Mesenchymal stem cell (in vitro differentiated cells and primary cell): Measurements from ENCODE around the gene REST.
"Not testable (repeated sequence)": the region's sequence is repeated elsewhere in the genome, so short reads cannot be mapped to it uniquely, and the experiment has no call there.

Experiments
- DNase-seq: peaks from one replicate; pipeline ENCODE4 v3.0.0-alpha.2; 2013
- H2AFZ ChIP-seq: one replicate; pipeline ENCODE4 v1.6.1; 2013; ENCODE audit warnings: low read depth, mild to moderate bottlenecking, control low read depth, inconsistent platforms, low read length, moderate library complexity
- H2AK5ac ChIP-seq: 2 replicates; pipeline ENCODE4 v1.6.1; 2013; ENCODE audit warnings: low read length, moderate library complexity, mild to moderate bottlenecking, inconsistent platforms; ENCODE audit not compliant: severe bottlenecking
- H2BK120ac ChIP-seq: one replicate; pipeline ENCODE4 v1.6.1; 2013; ENCODE audit warnings: low read depth, mild to moderate bottlenecking, inconsistent platforms, low read length, moderate library complexity
- H2BK12ac ChIP-seq, 2 experiments: one replicate each; pipeline ENCODE4 v1.6.1; 2013; ENCODE audit warnings: inconsistent platforms in 2 of 2, low read length in 2 of 2, mild to moderate bottlenecking in 2 of 2, moderate library complexity in 2 of 2, control low read depth in 1 of 2
- H2BK15ac ChIP-seq: one replicate; pipeline ENCODE4 v1.6.1; 2013; ENCODE audit warnings: mild to moderate bottlenecking, low read depth, inconsistent platforms; ENCODE audit not compliant: poor library complexity, severe bottlenecking
- H2BK5ac ChIP-seq: 2 replicates; pipeline ENCODE4 v1.6.1; 2013; ENCODE audit warnings: low read depth, mild to moderate bottlenecking, low read length, control low read depth, inconsistent platforms; ENCODE audit not compliant: poor library complexity, severe bottlenecking
- H3K14ac ChIP-seq, 2 experiments: one replicate each; pipeline ENCODE4 v1.6.1; 2013; ENCODE audit warnings: inconsistent platforms in 2 of 2, low read length in 2 of 2, control low read depth in 1 of 2, mild to moderate bottlenecking in 1 of 2, moderate library complexity in 1 of 2
- H3K18ac ChIP-seq, 2 experiments: one replicate each; pipeline ENCODE4 v1.6.1; 2013; ENCODE audit warnings: inconsistent platforms in 2 of 2, low read length in 2 of 2, control low read depth in 1 of 2, low read depth in 1 of 2, mild to moderate bottlenecking in 1 of 2
- H3K23ac ChIP-seq, 2 experiments: one replicate each; pipeline ENCODE4 v1.6.1; 2013; ENCODE audit warnings: inconsistent platforms in 2 of 2, low read length in 2 of 2, mild to moderate bottlenecking in 2 of 2, moderate library complexity in 2 of 2, control low read depth in 1 of 2
- H3K27ac ChIP-seq: 2 replicates; pipeline ENCODE4 v1.5.1; 2013; ENCODE audit warnings: mild to moderate bottlenecking, moderate library complexity, low read length, control low read depth, inconsistent platforms; ENCODE audit not compliant: poor library complexity, severe bottlenecking
- H3K27me3 ChIP-seq, 2 experiments: 2 replicates each; pipeline versions ENCODE4 v1.6.1 to v1.7.0; 2013; ENCODE audit warnings: low read length in 2 of 2, mild to moderate bottlenecking in 2 of 2, moderate library complexity in 2 of 2, control low read depth in 1 of 2, inconsistent platforms in 1 of 2; ENCODE audit not compliant: control insufficient read depth in 1 of 2, insufficient read depth in 1 of 2
- H3K36me3 ChIP-seq, 2 experiments: 2 replicates each; pipeline versions ENCODE4 v1.6.1 to v1.7.0; 2013; ENCODE audit warnings: low read length in 2 of 2, control low read depth in 1 of 2, inconsistent platforms in 1 of 2, low read depth in 1 of 2, mild to moderate bottlenecking in 1 of 2; ENCODE audit not compliant: insufficient read depth in 2 of 2, control insufficient read depth in 1 of 2
- H3K4ac ChIP-seq, 2 experiments: one replicate each; pipeline ENCODE4 v1.6.1; 2013; ENCODE audit warnings: inconsistent platforms in 2 of 2, low read length in 2 of 2, mild to moderate bottlenecking in 2 of 2, moderate library complexity in 2 of 2, control low read depth in 1 of 2, low read depth in 1 of 2
- H3K4me1 ChIP-seq: 2 replicates; pipeline ENCODE4 v1.6.1; 2013; ENCODE audit warnings: low read depth, low read length, control low read depth; ENCODE audit not compliant: control insufficient read depth, insufficient read depth
- H3K4me2 ChIP-seq: 2 replicates; pipeline ENCODE4 v1.6.1; 2013; ENCODE audit warnings: low read length, mild to moderate bottlenecking, inconsistent platforms; ENCODE audit not compliant: poor library complexity, severe bottlenecking
- H3K4me3 ChIP-seq, 2 experiments: 2 replicates each; pipeline versions ENCODE4 v1.5.1 to v1.7.0; 2013; ENCODE audit warnings: low read length in 2 of 2, mild to moderate bottlenecking in 2 of 2, control low read depth in 1 of 2, low read depth in 1 of 2; ENCODE audit not compliant: insufficient read depth in 1 of 2
- H3K79me1 ChIP-seq: replicated peaks from 2 replicates; pipeline ENCODE4 v1.6.1; 2013; ENCODE audit warnings: mild to moderate bottlenecking, control low read depth, low read length, inconsistent platforms; ENCODE audit not compliant: poor library complexity, severe bottlenecking
- H3K9ac ChIP-seq: 2 replicates; pipeline ENCODE4 v1.7.0; 2013; ENCODE audit warnings: mild to moderate bottlenecking, low read length, moderate library complexity
- H3K9me3 ChIP-seq: 2 replicates; pipeline ENCODE4 v1.7.0; 2013; ENCODE audit warnings: mild to moderate bottlenecking, low read length; ENCODE audit not compliant: control insufficient read depth
- H4K8ac ChIP-seq: one replicate; pipeline ENCODE4 v1.6.1; 2013; ENCODE audit warnings: inconsistent platforms, mild to moderate bottlenecking, low read length, moderate library complexity
- H4K91ac ChIP-seq: one replicate; pipeline ENCODE4 v1.6.1; 2013; ENCODE audit warnings: mild to moderate bottlenecking, low read length, inconsistent platforms
- WGBS: methylation state at CpG from one replicate; pipeline ENCODE4 v1.1.7; 2013; ENCODE audit warnings: mixed read lengths; 5-methylcytosine and 5-hydroxymethylcytosine counted together

The REST gene

GRCh38 chr4:56884511-56884910 is 23.2 kb upstream of the REST start:
- not testable (repeated sequence) for H3K9me3 ChIP-seq, H3K27me3 ChIP-seq, H3K9ac ChIP-seq, H3K23ac ChIP-seq, H3K14ac ChIP-seq, H3K4me2 ChIP-seq, H3K27ac ChIP-seq, H3K79me1 ChIP-seq, DNase-seq, H2BK5ac ChIP-seq, H3K18ac ChIP-seq, H2BK120ac ChIP-seq, H4K8ac ChIP-seq, H2BK12ac ChIP-seq, H3K4me1 ChIP-seq, H3K36me3 ChIP-seq, H2AFZ ChIP-seq, H2BK15ac ChIP-seq, H3K4ac ChIP-seq, H2AK5ac ChIP-seq, H3K4me3 ChIP-seq, H4K91ac ChIP-seq
- WGBS = 87% methylated on average over 3 of the region's 3 CpGs

GRCh38 chr4:56892691-56893090 is 15.0 kb upstream of the REST start:
- Histone ChIP-seq H3K27ac (no peak overlapping the region), H3K4ac (no peak overlapping the region), H3K18ac (no peak overlapping the region), H3K9me3 (no peaks in the 10 kb centered on the region), H2BK5ac (no peak overlapping the region), H3K4me2 (no peak overlapping the region), H3K27me3 (no peaks in the 10 kb centered on the region), H3K14ac (no peak overlapping the region), H3K9ac (no peak overlapping the region), H2AFZ (no peak overlapping the region), H3K23ac (no peak overlapping the region), H2BK15ac (no peak overlapping the region), H2BK12ac (no peak overlapping the region), H3K4me1 (no peaks in the 10 kb centered on the region), H4K91ac (no peak overlapping the region), H3K4me3 (no peak overlapping the region), H2BK120ac (no peak overlapping the region), H2AK5ac (no peak overlapping the region), H3K79me1 (no peaks in the 10 kb centered on the region), H4K8ac (no peak overlapping the region), H3K36me3 (no peaks in the 10 kb centered on the region)
- 60% methylated on average over 1 of the region's 1 CpG for WGBS
- no peak for DNase-seq

GRCh38 chr4:56897842-56898241 is 9.9 kb upstream of the REST start:
- H3K23ac ChIP-seq, DNase-seq: not testable (repeated sequence)
- WGBS = over 99% methylated on average over 7 of the region's 17 CpGs

GRCh38 chr4:56900186-56900585 is 7.5 kb upstream of the REST start:
- H3K4me2 ChIP-seq, H3K4ac ChIP-seq, H2BK15ac ChIP-seq, H3K27ac ChIP-seq, H3K9me3 ChIP-seq, H4K91ac ChIP-seq, H2AK5ac ChIP-seq, H2BK120ac ChIP-seq, H3K4me1 ChIP-seq, H3K4me3 ChIP-seq, H3K79me1 ChIP-seq, H4K8ac ChIP-seq, H3K36me3 ChIP-seq, H2BK5ac ChIP-seq, H3K9ac ChIP-seq, H3K23ac ChIP-seq, H3K27me3 ChIP-seq, H3K18ac ChIP-seq, H3K14ac ChIP-seq, DNase-seq, H2AFZ ChIP-seq, H2BK12ac ChIP-seq: not testable (repeated sequence)
- WGBS = 87% methylated on average over 4 of the region's 5 CpGs

More at GRCh38 chr4:56897842-56898241, 9.9 kb upstream of the REST start:
- H2BK12ac ChIP-seq, H3K4me1 ChIP-seq, H3K9me3 ChIP-seq, H2AFZ ChIP-seq, H2BK5ac ChIP-seq, H3K36me3 ChIP-seq, H3K79me1 ChIP-seq, H4K8ac ChIP-seq, H3K4ac ChIP-seq, H3K9ac ChIP-seq, H3K4me2 ChIP-seq, H3K4me3 ChIP-seq, H3K18ac ChIP-seq, H4K91ac ChIP-seq, H3K14ac ChIP-seq, H2AK5ac ChIP-seq, H3K27ac ChIP-seq, H3K27me3 ChIP-seq, H2BK15ac ChIP-seq, H2BK120ac ChIP-seq: not testable (repeated sequence)
